Measurements from ENCODE around the gene DDR2. TPM values are rescaled to one million over a fixed set of nuclear protein-coding genes. Genes with fewer than 3 reads are reported as not detected.

Gene DDR2
- total RNA-seq, 1 experiment from 2014 or later = 1.9 TPM

GRCh38 chr1:162701286-162701685 is 69.0 kb downstream of the DDR2 start:
- Histone ChIP-seq H3K36me3 (ENCODE audit: control insufficient read depth, insufficient read depth, low read length) (no peaks in the 10 kb centered on the region), H3K27me3 (ENCODE audit: control insufficient read depth, insufficient read depth, low read length) (no peaks in the 10 kb centered on the region), H3K4me1 (ENCODE audit: control insufficient read depth, insufficient read depth, low read length) (peaks cover 15% of the 10 kb centered on the region), H3K4me3 (ENCODE audit: low read depth in 2 of 2, low read length in 2 of 2) (no peak overlapping the region), H3K9me3 (ENCODE audit: control insufficient read depth, insufficient read depth, low read depth, low read length) (no peaks in the 10 kb centered on the region), H3K27ac (ENCODE audit: low read length) (no peak overlapping the region)
- in situ Hi-C loops (cut with HindIII; ENCODE audit: low pct_unique_long_range_greater_than_20kb, low sequenced_read_pairs) = no loop called here
- CTCF ChIA-PET = no interaction called here
- BruUV-seq (replicated peaks) = no TSS peak
- POLR2A ChIA-PET = no interaction called here
- DNase-seq (ENCODE audit: low read depth, low spot score) = no peak
- TF ChIP-seq CTCF (IDR thresholded peaks at IDR 0.05) (no peak), REST (IDR thresholded peaks at IDR 0.05; ENCODE audit: insufficient read depth in 1 of 2, low read depth in 2 of 2, low read length in 1 of 2) (no peak), SIN3A (IDR thresholded peaks at IDR 0.05; ENCODE audit: borderline replicate concordance, insufficient read depth, low read depth, low read length) (no peak), TCF7L2 (IDR thresholded peaks at IDR 0.05; ENCODE audit: low read depth, low read length) (no peak), POLR2AphosphoS5 (IDR thresholded peaks at IDR 0.05; ENCODE audit: low read depth, low read length) (no peak)
- ATAC-seq = no peak
- intact Hi-C loops (cut with micrococcal nuclease; ENCODE audit: unreplicated experiment) = no loop called here

- TF ChIP-seq TCF7L2 (IDR thresholded peaks at IDR 0.05; ENCODE audit: low read depth, low read length) = no peak
- no peak for ATAC-seq
- Histone ChIP-seq H3K4me3 (ENCODE audit: low read depth in 2 of 2, low read length in 2 of 2) (no peak overlapping the region), H3K36me3 (ENCODE audit: control insufficient read depth, insufficient read depth, low read length) (no peaks in the 10 kb centered on the region), H3K27me3 (ENCODE audit: control insufficient read depth, insufficient read depth, low read length) (no peaks in the 10 kb centered on the region), H3K27ac (ENCODE audit: low read length) (no peak overlapping the region), H3K9me3 (ENCODE audit: control insufficient read depth, insufficient read depth, low read depth, low read length) (no peaks in the 10 kb centered on the region), H3K4me1 (ENCODE audit: control insufficient read depth, insufficient read depth, low read length) (peaks cover 2% of the 10 kb centered on the region; the same call in 1 of the 2 replicates)
- BruUV-seq (replicated peaks) = no TSS peak
- DNase-seq (ENCODE audit: low read depth, low spot score) = no peak
- ChIA-PET CTCF (no interaction called here), POLR2A (interaction anchor here (0.6 kb wide), 1 partner anchor 120 kb away, joined by 14 read pairs; no protein-coding TSS in a partner anchor)
- in situ Hi-C loops (cut with HindIII; ENCODE audit: low pct_unique_long_range_greater_than_20kb, low sequenced_read_pairs) (no loop called here), intact Hi-C loops (cut with micrococcal nuclease; ENCODE audit: unreplicated experiment) (no loop called here)
Observed at GRCh38 chr1:162702628-162703027, 70.4 kb downstream of the DDR2 start.

- Histone ChIP-seq H3K4me3 (ENCODE audit: low read depth in 2 of 2, low read length in 2 of 2) (no peak overlapping the region), H3K36me3 (ENCODE audit: control insufficient read depth, insufficient read depth, low read length) (no peaks in the 10 kb centered on the region), H3K27ac (ENCODE audit: low read length) (no peak overlapping the region), H3K4me1 (ENCODE audit: control insufficient read depth, insufficient read depth, low read length) (no peaks in the 10 kb centered on the region), H3K27me3 (ENCODE audit: control insufficient read depth, insufficient read depth, low read length) (no peaks in the 10 kb centered on the region), H3K9me3 (ENCODE audit: control insufficient read depth, insufficient read depth, low read depth, low read length) (no peaks in the 10 kb centered on the region)
- no peak for DNase-seq (ENCODE audit: low read depth, low spot score)
- in situ Hi-C loops (cut with HindIII; ENCODE audit: low pct_unique_long_range_greater_than_20kb, low sequenced_read_pairs) (no loop called here), intact Hi-C loops (cut with micrococcal nuclease; ENCODE audit: unreplicated experiment) (no loop called here)
- ATAC-seq = no peak
- BruUV-seq (replicated peaks) = no TSS peak
- ChIA-PET POLR2A (no interaction called here), CTCF (no interaction called here)
- TF ChIP-seq REST (IDR thresholded peaks at IDR 0.05; ENCODE audit: insufficient read depth in 1 of 2, low read depth in 2 of 2, low read length in 1 of 2) = no peak
- no peak for TF ChIP-seq CTCF (IDR thresholded peaks at IDR 0.05)
Observed at GRCh38 chr1:162703708-162704107, 71.4 kb downstream of the DDR2 start.
